H9 (cell line): ENCODE data around the gene TOMM70. TPM values are rescaled to one million over a fixed set of nuclear protein-coding genes. Genes with fewer than 3 reads are reported as not detected.

Experiments
- DNase-seq: peaks from one replicate; pipeline ENCODE4 v3.0.0-alpha.2; 2017
- H2AFZ ChIP-seq: one replicate; pipeline ENCODE4 v1.6.1; 2013; ENCODE audit warnings: mild to moderate bottlenecking, low read length, control low read depth, moderate library complexity
- H2AK5ac ChIP-seq: 2 replicates; pipeline ENCODE4 v1.6.1; 2013; ENCODE audit warnings: low read length, control low read depth, mixed read lengths; ENCODE audit not compliant: insufficient read length
- H2BK120ac ChIP-seq: one replicate; pipeline ENCODE4 v1.6.1; 2013; ENCODE audit warnings: low read depth, mild to moderate bottlenecking, low read length, control low read depth, inconsistent platforms; ENCODE audit not compliant: poor library complexity, severe bottlenecking
- H2BK12ac ChIP-seq: 2 replicates; pipeline ENCODE4 v1.6.1; 2013; ENCODE audit warnings: low read length, control low read depth, mixed read lengths, low read depth; ENCODE audit not compliant: insufficient read length
- H2BK15ac ChIP-seq: 2 replicates; pipeline ENCODE4 v1.6.1; 2013; ENCODE audit warnings: low read depth, low read length, control low read depth
- H2BK20ac ChIP-seq: one replicate; pipeline ENCODE4 v1.6.1; 2013; ENCODE audit warnings: low read depth, mild to moderate bottlenecking, low read length, control low read depth, inconsistent platforms; ENCODE audit not compliant: poor library complexity, severe bottlenecking
- H2BK5ac ChIP-seq: 2 replicates; pipeline ENCODE4 v1.6.1; 2013; ENCODE audit warnings: low read length, control low read depth, mixed read lengths; ENCODE audit not compliant: insufficient read length
- H3K14ac ChIP-seq: 2 replicates; pipeline ENCODE4 v1.6.1; 2013; ENCODE audit warnings: low read length, control low read depth; ENCODE audit not compliant: insufficient read depth
- H3K18ac ChIP-seq: 2 replicates; pipeline ENCODE4 v1.6.1; 2013; ENCODE audit warnings: low read depth, mild to moderate bottlenecking, mixed read lengths, low read length, control low read depth; ENCODE audit not compliant: insufficient read length
- H3K23ac ChIP-seq: 2 replicates; pipeline ENCODE4 v1.6.1; 2013; ENCODE audit warnings: low read length, control low read depth, mixed read lengths, low read depth; ENCODE audit not compliant: insufficient read length
- H3K23me2 ChIP-seq: 2 replicates; pipeline ENCODE4 v1.6.1; 2013; ENCODE audit warnings: low read depth, mild to moderate bottlenecking, mixed read lengths, low read length, control low read depth; ENCODE audit not compliant: insufficient read length, poor library complexity, severe bottlenecking
- H3K27ac ChIP-seq: 2 replicates; pipeline ENCODE4 v1.5.1; 2013; ENCODE audit warnings: low read length, control low read depth, mixed read lengths, low read depth; ENCODE audit not compliant: insufficient read length
- H3K27me3 ChIP-seq: 2 replicates; pipeline ENCODE4 v1.6.1; 2013; ENCODE audit warnings: low read length, control low read depth, inconsistent platforms; ENCODE audit not compliant: insufficient read depth
- H3K4ac ChIP-seq: 2 replicates; pipeline ENCODE4 v1.6.1; 2013; ENCODE audit warnings: low read depth, mild to moderate bottlenecking, control low read depth, inconsistent platforms, low read length, moderate library complexity
- H3K4me1 ChIP-seq: 2 replicates; pipeline ENCODE4 v1.6.1; 2013; ENCODE audit warnings: low read length, control low read depth, inconsistent platforms; ENCODE audit not compliant: insufficient read depth
- H3K4me2 ChIP-seq: 2 replicates; pipeline ENCODE4 v1.6.1; 2013; ENCODE audit warnings: low read length, control low read depth, mixed read lengths; ENCODE audit not compliant: insufficient read length, insufficient read depth
- H3K56ac ChIP-seq: 2 replicates; pipeline ENCODE4 v1.6.1; 2013; ENCODE audit warnings: low read depth, mild to moderate bottlenecking, mixed read lengths, low read length, control low read depth; ENCODE audit not compliant: insufficient read length
- H3K79me1 ChIP-seq: 2 replicates; pipeline ENCODE4 v1.6.1; 2013; ENCODE audit warnings: low read depth, mild to moderate bottlenecking, moderate library complexity, low read length, control low read depth, inconsistent platforms; ENCODE audit not compliant: insufficient read depth, poor library complexity, severe bottlenecking
- H3K79me2 ChIP-seq: 2 replicates; pipeline ENCODE4 v1.6.1; 2013; ENCODE audit warnings: low read length, control low read depth, inconsistent platforms; ENCODE audit not compliant: insufficient read depth
- H3K9ac ChIP-seq: 2 replicates; pipeline ENCODE4 v1.6.1; 2013; ENCODE audit warnings: low read length, control low read depth, mixed read lengths; ENCODE audit not compliant: insufficient read length; ENCODE audit errors: extremely low read depth
- H3K9me3 ChIP-seq: one replicate; pipeline ENCODE4 v1.6.1; 2013; ENCODE audit warnings: low read depth, low read length, inconsistent platforms; ENCODE audit not compliant: control insufficient read depth
- H3T11ph ChIP-seq: one replicate; pipeline ENCODE4 v1.6.1; 2013; ENCODE audit warnings: mild to moderate bottlenecking, low read length, control low read depth, inconsistent platforms
- H4K20me1 ChIP-seq: one replicate; pipeline ENCODE4 v1.6.1; 2013; ENCODE audit not compliant: control insufficient read depth, insufficient read length, insufficient read depth
- H4K5ac ChIP-seq: 2 replicates; pipeline ENCODE4 v1.6.1; 2013; ENCODE audit warnings: low read depth, mild to moderate bottlenecking, mixed read lengths, low read length, control low read depth; ENCODE audit not compliant: insufficient read length
- H4K8ac ChIP-seq: replicated peaks from 2 replicates; pipeline ENCODE4 v1.6.1; 2013; ENCODE audit warnings: low read length, control low read depth, mixed read lengths, low read depth; ENCODE audit not compliant: insufficient read length
- H4K91ac ChIP-seq: 2 replicates; pipeline ENCODE4 v1.6.1; 2013; ENCODE audit warnings: low read depth, mild to moderate bottlenecking, moderate library complexity, mixed read lengths, low read length, control low read depth; ENCODE audit not compliant: insufficient read length
- H3K27ac Mint-ChIP-seq, 3 experiments: 2 replicates in 2 of 3; 3 replicates in 1 of 3; pipeline ENCODE4 v1.8.0; 2020 to 2021; ENCODE audit warnings: mixed read lengths in 3 of 3, mild to moderate bottlenecking in 1 of 3, moderate library complexity in 1 of 3
- H3K27me3 Mint-ChIP-seq: 2 replicates; pipeline ENCODE4 v1.8.0; 2021; ENCODE audit warnings: low read depth, mild to moderate bottlenecking, moderate library complexity, mixed read lengths
- H3K36me3 Mint-ChIP-seq, 3 experiments: 2 replicates in 2 of 3; 3 replicates in 1 of 3; pipeline ENCODE4 v1.8.0; 2020 to 2021; ENCODE audit warnings: low read depth in 3 of 3, mixed read lengths in 3 of 3; ENCODE audit not compliant: insufficient read depth in 1 of 3
- H3K4me1 Mint-ChIP-seq, 2 experiments: 2 replicates each; pipeline ENCODE4 v1.8.0; 2020; ENCODE audit warnings: mixed read lengths in 2 of 2
- H3K4me3 Mint-ChIP-seq, 2 experiments: 2 replicates in 1 of 2; 3 replicates in 1 of 2; pipeline ENCODE4 v1.8.0; 2020 to 2021; ENCODE audit warnings: mild to moderate bottlenecking in 2 of 2, mixed read lengths in 2 of 2, moderate library complexity in 1 of 2
- H3K9me3 Mint-ChIP-seq, 2 experiments: 2 replicates in 1 of 2; 3 replicates in 1 of 2; pipeline ENCODE4 v1.8.0; 2020; ENCODE audit warnings: mild to moderate bottlenecking in 2 of 2, mixed read lengths in 2 of 2, moderate library complexity in 1 of 2
- CTCF ChIP-seq: fragments of 200-600 bp; sonication (generic); conservative IDR thresholded peaks from 3 replicates; pipeline ENCODE4 v1.8.0; 2021; ENCODE audit warnings: antibody characterized with exemption, mild to moderate bottlenecking
- whole genome bisulfite sequencing: extraction: QIAGEN DNeasy Blood & Tissue Kit; methylation state at CpG from one replicate; pipeline ENCODE4 v1.1.7; 2013; ENCODE audit warnings: missing lambda C conversion rate, low lambda C conversion rate, mixed read lengths; ENCODE audit not compliant: insufficient read length; ENCODE audit errors: extremely low coverage; 5-methylcytosine and 5-hydroxymethylcytosine counted together
- total RNA-seq: library from RNA; stranded (reverse); gene quantifications from 2 replicates; pipeline ENCODE4 v1.2.1, GENCODE V29; 2021

Gene TOMM70
- total RNA-seq, 1 experiment from 2014 or later: 53.0 TPM

GRCh38 chr3:100401674-100402041 is 769 bp upstream of the TOMM70 start:
- Histone ChIP-seq H3K56ac (no peak overlapping the region), H3K27ac (peak overlapping the region; percentile 72), H4K5ac (no peak overlapping the region), H2BK15ac (no peak overlapping the region), H2BK12ac (no peak overlapping the region), H3K79me1 (no peaks in the 10 kb centered on the region), H3K14ac (peak overlapping the region; percentile 25), H3K27me3 (no peaks in the 10 kb centered on the region), H4K91ac (no peak overlapping the region), H4K8ac (no peak overlapping the region), H3K9ac (peak overlapping the region; percentile 72), H2BK5ac (no peak overlapping the region), H2BK120ac (no peak overlapping the region), H3T11ph (no peak overlapping the region), H2AK5ac (no peak overlapping the region), H2AFZ (no peak overlapping the region), H3K23ac (no peak overlapping the region), H3K4ac (no peak overlapping the region; the same call in 1 of the 2 replicates), H3K4me2 (peak overlapping the region; percentile 74), H3K9me3 (no peaks in the 10 kb centered on the region), H3K79me2 (peaks cover 23% of the 10 kb centered on the region; the same call in 1 of the 2 replicates), H4K20me1 (no peaks in the 10 kb centered on the region), H3K4me1 (0 out of 2 replicates have a peak, but pooled peaks cover 2% of the 10 kb centered on the region), H3K23me2 (peaks cover 6% of the 10 kb centered on the region), H2BK20ac (no peak overlapping the region), H3K18ac (peak overlapping the region; percentile 69)
- H3K9me3 Mint-ChIP-seq: no peaks in the 10 kb centered on the region
- no peak for DNase-seq
- peaks cover 25 to 28% of the 10 kb centered on the region in 2 experiments for H3K4me1 Mint-ChIP-seq
- no peak for TF ChIP-seq CTCF
- WGBS: no CpG with 5 or more reads among the region's 23 CpGs
- peak overlapping the region; percentile 83 to 91 for H3K4me3 Mint-ChIP-seq
- peaks cover 4% of the 10 kb centered on the region for H3K27me3 Mint-ChIP-seq
- peak overlapping the region; percentile 98 for H3K27ac Mint-ChIP-seq
- H3K36me3 Mint-ChIP-seq: peaks cover 12 to 17% (median 16%) of the 10 kb centered on the region in 3 experiments; a peak in 6 of 7 replicates
